Natural killer cell (primary cell): ENCODE results near the gene PROCA1. TPM values are rescaled to one million over a fixed set of nuclear protein-coding genes. Genes with fewer than 3 reads are reported as not detected.
A peak's percentile ranks its signal among the peaks of the same experiment; 100 is the strongest.

Experiments used
- ATAC-seq, 3 donors: fragments of 150-1000 bp in 2 of 3; fragments of 200-7000 bp in 1 of 3; cut with Tn5 transposase; 1 replicate in 1 of 3; 2 replicates in 2 of 3; pipeline ENCODE4 v1.10.0; 2021; ENCODE audit warnings: mild to moderate bottlenecking in 2 of 3, moderate library complexity in 2 of 3
- DNase-seq, 2 donors: peaks; one replicate each; pipeline versions ENCODE4 v3.0.0 to v3.0.0-alpha.2; 2013 to 2021; ENCODE audit warnings: mixed read lengths in 1 of 2
- H3K27ac ChIP-seq: one replicate; pipeline ENCODE4 v1.5.1; 2013; ENCODE audit warnings: mild to moderate bottlenecking, low read length
- H3K27me3 ChIP-seq: one replicate; pipeline ENCODE4 v1.6.1; 2013; ENCODE audit warnings: low read length; ENCODE audit not compliant: control insufficient read depth, insufficient read depth
- H3K36me3 ChIP-seq: one replicate; pipeline ENCODE4 v1.6.1; 2013; ENCODE audit warnings: low read length; ENCODE audit not compliant: control insufficient read depth, insufficient read depth
- H3K4me1 ChIP-seq: one replicate; pipeline ENCODE4 v1.6.1; 2013; ENCODE audit warnings: low read length; ENCODE audit not compliant: control insufficient read depth, insufficient read depth
- H3K4me3 ChIP-seq: one replicate; pipeline ENCODE4 v1.5.1; 2013; ENCODE audit warnings: low read length
- H3K9me3 ChIP-seq: one replicate; pipeline ENCODE4 v1.6.1; 2013; ENCODE audit warnings: low read length; ENCODE audit not compliant: control insufficient read depth, insufficient read depth
- H3K27ac Mint-ChIP-seq, 2 donors: one replicate each; pipeline ENCODE4 v1.8.0; 2022; ENCODE audit warnings: mild to moderate bottlenecking in 2 of 2, mixed read lengths in 2 of 2, moderate library complexity in 1 of 2
- H3K27me3 Mint-ChIP-seq, 2 donors: one replicate each; pipeline ENCODE4 v1.8.0; 2022; ENCODE audit warnings: low read depth in 2 of 2, mixed read lengths in 2 of 2
- H3K36me3 Mint-ChIP-seq: one replicate; pipeline ENCODE4 v1.8.0; 2022; ENCODE audit warnings: mixed read lengths
- H3K4me1 Mint-ChIP-seq, 2 donors: one replicate each; pipeline ENCODE4 v1.8.0; 2022; ENCODE audit warnings: mixed read lengths in 2 of 2
- H3K4me3 Mint-ChIP-seq: one replicate; pipeline ENCODE4 v1.8.0; 2022; ENCODE audit warnings: mild to moderate bottlenecking, moderate library complexity, mixed read lengths
- H3K9me3 Mint-ChIP-seq, 2 donors: one replicate each; pipeline ENCODE4 v1.8.0; 2022; ENCODE audit warnings: mixed read lengths in 2 of 2
- WGBS: methylation state at CpG from one replicate; pipeline ENCODE4 v1.1.7; 2013; ENCODE audit warnings: missing lambda C conversion rate; ENCODE audit not compliant: insufficient coverage; 5-methylcytosine and 5-hydroxymethylcytosine counted together
- intact Hi-C: fragments of 100-400 bp; cut with micrococcal nuclease; formaldehyde crosslinking; loops from one replicate; pipeline ENCODE4 v1.14.2; 2022
- total RNA-seq, 4 donors: library from RNA; stranded (reverse); fragments of 120-200 nt in 1 of 4; gene quantifications; one replicate each; pipeline versions ENCODE4 v1.2.3 to v1.2.4, GENCODE V29; 2013 to 2022
- TF ChIP-seq, protein P1 (sequence below): fragments of 200-600 bp; IDR thresholded peaks from one replicate; pipeline ENCODE4 v1.8.0; 2022; ENCODE audit warnings: antibody characterized with exemption

The PROCA1 gene
- total RNA-seq, 3 donors from 2014 or later (not counting 1 experiment from before 2014, with no cell fraction given): 2.3 to 5.8 (median 3.6) TPM

DNA sequence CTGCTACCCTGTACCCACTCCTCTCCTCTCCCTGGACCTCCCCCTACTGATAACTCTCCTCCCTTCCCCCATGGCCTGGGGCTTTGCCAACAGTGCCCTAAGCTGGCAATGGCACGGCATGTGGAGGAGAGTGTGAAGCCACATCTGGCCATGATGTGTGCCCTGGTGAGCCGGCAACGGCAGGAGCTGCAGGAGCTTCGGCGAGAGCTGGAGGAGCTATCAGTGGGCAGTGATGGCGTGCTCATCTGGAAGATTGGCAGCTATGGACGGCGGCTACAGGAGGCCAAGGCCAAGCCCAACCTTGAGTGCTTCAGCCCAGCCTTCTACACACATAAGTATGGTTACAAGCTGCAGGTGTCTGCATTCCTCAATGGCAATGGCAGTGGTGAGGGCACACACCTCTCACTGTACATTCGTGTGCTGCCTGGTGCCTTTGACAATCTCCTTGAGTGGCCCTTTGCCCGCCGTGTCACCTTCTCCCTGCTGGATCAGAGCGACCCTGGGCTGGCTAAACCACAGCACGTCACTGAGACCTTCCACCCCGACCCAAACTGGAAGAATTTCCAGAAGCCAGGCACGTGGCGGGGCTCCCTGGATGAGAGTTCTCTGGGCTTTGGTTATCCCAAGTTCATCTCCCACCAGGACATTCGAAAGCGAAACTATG lies 37.3 kb upstream of the PROCA1 start:
- Histone ChIP-seq H3K27me3 (no peaks in the 10 kb centered on the region), H3K27ac (no peak overlapping the region), H3K4me3 (no peak overlapping the region), H3K9me3 (no peaks in the 10 kb centered on the region), H3K4me1 (peaks cover 37% of the 10 kb centered on the region), H3K36me3 (peaks cover 15% of the 10 kb centered on the region)
- WGBS: 92% methylated on average over 18 of the region's 18 CpGs
- TF ChIP-seq, protein P1, sequence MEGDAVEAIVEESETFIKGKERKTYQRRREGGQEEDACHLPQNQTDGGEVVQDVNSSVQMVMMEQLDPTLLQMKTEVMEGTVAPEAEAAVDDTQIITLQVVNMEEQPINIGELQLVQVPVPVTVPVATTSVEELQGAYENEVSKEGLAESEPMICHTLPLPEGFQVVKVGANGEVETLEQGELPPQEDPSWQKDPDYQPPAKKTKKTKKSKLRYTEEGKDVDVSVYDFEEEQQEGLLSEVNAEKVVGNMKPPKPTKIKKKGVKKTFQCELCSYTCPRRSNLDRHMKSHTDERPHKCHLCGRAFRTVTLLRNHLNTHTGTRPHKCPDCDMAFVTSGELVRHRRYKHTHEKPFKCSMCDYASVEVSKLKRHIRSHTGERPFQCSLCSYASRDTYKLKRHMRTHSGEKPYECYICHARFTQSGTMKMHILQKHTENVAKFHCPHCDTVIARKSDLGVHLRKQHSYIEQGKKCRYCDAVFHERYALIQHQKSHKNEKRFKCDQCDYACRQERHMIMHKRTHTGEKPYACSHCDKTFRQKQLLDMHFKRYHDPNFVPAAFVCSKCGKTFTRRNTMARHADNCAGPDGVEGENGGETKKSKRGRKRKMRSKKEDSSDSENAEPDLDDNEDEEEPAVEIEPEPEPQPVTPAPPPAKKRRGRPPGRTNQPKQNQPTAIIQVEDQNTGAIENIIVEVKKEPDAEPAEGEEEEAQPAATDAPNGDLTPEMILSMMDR: no peak
- Mint-ChIP-seq H3K9me3 (no peaks in the 10 kb centered on the region), H3K4me1 (peaks cover 5 to 21% of the 10 kb centered on the region in 2 donors), H3K4me3 (no peak overlapping the region), H3K27ac (peak overlapping the region in 1 of 2 donors; percentile 40), H3K36me3 (no peaks in the 10 kb centered on the region), H3K27me3 (no peaks in the 10 kb centered on the region)
- no peak for DNase-seq
- ATAC-seq: no peak
- intact Hi-C loops: no loop called here

DNA sequence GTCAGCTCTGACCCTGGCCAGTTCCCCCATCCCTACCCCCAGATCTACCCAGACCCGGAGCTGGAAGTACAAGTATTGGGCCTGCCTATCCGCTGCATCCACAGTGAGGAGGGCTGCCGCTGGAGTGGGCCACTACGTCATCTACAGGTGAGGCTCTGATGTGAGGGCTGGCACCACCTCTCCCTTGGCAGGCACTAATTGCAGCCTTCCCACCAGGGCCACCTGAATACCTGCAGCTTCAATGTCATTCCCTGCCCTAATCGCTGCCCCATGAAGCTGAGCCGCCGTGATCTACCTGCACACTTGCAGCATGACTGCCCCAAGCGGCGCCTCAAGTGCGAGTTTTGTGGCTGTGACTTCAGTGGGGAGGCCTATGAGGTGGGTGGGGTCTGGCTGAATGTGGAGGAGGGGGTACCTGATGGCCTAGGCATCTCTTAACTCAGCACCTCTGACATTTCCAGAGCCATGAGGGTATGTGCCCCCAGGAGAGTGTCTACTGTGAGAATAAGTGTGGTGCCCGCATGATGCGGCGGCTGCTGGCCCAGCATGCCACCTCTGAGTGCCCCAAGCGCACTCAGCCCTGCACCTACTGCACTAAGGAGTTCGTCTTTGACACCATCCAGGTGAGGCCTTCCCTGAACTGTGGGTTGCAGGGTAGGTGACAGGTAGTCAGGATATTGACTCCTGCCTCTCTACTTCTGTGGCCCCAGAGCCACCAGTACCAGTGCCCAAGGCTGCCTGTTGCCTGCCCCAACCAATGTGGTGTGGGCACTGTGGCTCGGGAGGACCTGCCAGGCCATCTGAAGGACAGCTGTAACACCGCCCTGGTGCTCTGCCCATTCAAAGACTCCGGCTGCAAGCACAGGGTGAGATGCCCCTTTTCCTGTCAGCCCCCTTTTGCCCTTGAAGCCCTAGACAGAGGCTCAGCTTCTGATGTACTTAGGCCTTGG lies 36.4 kb upstream of the PROCA1 start:
- 91% methylated on average over 18 of the region's 18 CpGs for WGBS
- no peaks in the 10 kb centered on the region for H3K9me3 Mint-ChIP-seq
- Histone ChIP-seq H3K4me3 (no peak overlapping the region), H3K9me3 (no peaks in the 10 kb centered on the region), H3K4me1 (peaks cover 43% of the 10 kb centered on the region), H3K27ac (no peak overlapping the region), H3K36me3 (peaks cover 15% of the 10 kb centered on the region), H3K27me3 (no peaks in the 10 kb centered on the region)
- H3K4me1 Mint-ChIP-seq: peaks cover 5 to 26% of the 10 kb centered on the region in 2 donors
- no peak for ATAC-seq
- H3K4me3 Mint-ChIP-seq: no peak overlapping the region
- H3K27ac Mint-ChIP-seq: peak overlapping the region; percentile 4 to 40
- intact Hi-C loops: no loop called here
- H3K27me3 Mint-ChIP-seq: no peaks in the 10 kb centered on the region
- no peaks in the 10 kb centered on the region for H3K36me3 Mint-ChIP-seq
- TF ChIP-seq, protein P1: no peak
- DNase-seq: no peak

DNA sequence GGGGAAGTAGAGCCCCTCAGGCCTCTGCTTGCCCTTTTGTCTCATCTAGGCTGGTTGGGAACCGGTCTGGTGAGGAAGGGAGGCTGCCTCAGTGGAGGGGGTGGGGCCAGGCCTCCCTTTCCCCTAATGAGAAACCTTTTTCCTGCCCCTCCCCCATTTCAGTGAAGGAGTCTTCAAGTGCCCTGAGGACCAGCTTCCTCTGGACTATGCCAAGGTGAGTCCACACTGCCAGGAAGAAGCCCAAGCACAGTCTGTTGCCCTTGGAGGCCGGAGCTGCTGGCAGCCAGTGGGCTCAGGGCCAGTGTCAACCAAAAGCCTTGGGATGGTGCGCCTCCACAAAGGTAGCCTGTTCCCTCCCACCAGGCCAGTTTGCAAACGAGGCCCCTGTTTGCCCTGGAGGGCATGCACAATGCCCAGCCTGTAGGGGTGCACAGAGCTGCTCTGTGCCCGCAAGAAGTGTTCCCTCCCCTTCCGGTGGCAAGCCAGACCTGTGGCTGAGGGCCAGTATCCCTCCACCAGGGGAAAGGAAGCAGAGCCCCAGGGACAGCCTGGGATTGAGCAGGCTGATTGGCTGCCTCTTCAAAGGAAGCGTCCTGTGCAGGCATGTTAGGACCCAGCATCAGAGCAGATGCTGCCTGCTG lies 35.5 kb upstream of the PROCA1 start:
- TF ChIP-seq, protein P1: no peak
- peaks cover 5 to 28% of the 10 kb centered on the region in 2 donors for H3K4me1 Mint-ChIP-seq
- no peak for DNase-seq

More for the DNA sequence above, 35.5 kb upstream of the PROCA1 start:
- Mint-ChIP-seq H3K9me3 (no peaks in the 10 kb centered on the region), H3K27me3 (no peaks in the 10 kb centered on the region), H3K36me3 (no peaks in the 10 kb centered on the region), H3K27ac (peak overlapping the region in 1 of 2 donors; percentile 4), H3K4me3 (no peak overlapping the region)
- no peaks in the 10 kb centered on the region for H3K27me3 ChIP-seq
- H3K4me3 ChIP-seq: no peak overlapping the region
- 83% methylated on average over 7 of the region's 7 CpGs for WGBS
- no peak for ATAC-seq
- H3K36me3 ChIP-seq: peaks cover 15% of the 10 kb centered on the region
- peaks cover 50% of the 10 kb centered on the region for H3K4me1 ChIP-seq
- no peak overlapping the region for H3K27ac ChIP-seq
- H3K9me3 ChIP-seq: no peaks in the 10 kb centered on the region
- intact Hi-C loops: no loop called here
